ENCODE results near the gene HIVEP3.

Gene HIVEP3

GRCh38 chr1:41486371-41487125 is 432.2 kb downstream of the HIVEP3 start:
- DNase-seq: peak; percentile 15

GRCh38 chr1:41486053-41486370 is 432.7 kb downstream of the HIVEP3 start:
- DNase-seq: no peak

GRCh38 chr1:41485605-41486004 is 433.1 kb downstream of the HIVEP3 start:
- DNase-seq: no peak

- DNase-seq: no peak
Measured at GRCh38 chr1:41484402-41485241, 434.1 kb downstream of the HIVEP3 start, which contains the start of gene EDN2. Gene EDN2, minus strand, starts transcription at chr1:41484683. Its CDS starts 82 bp downstream, at chr1:41484601.

GRCh38 chr1:41483960-41484401 is 434.7 kb downstream of the HIVEP3 start:
- no peak for DNase-seq

- DNase-seq: no peak
Measured at GRCh38 chr1:41483001-41483850, 435.5 kb downstream of the HIVEP3 start.

GRCh38 chr1:41482001-41482765 is 436.5 kb downstream of the HIVEP3 start:
- no peak for DNase-seq

- no peak for DNase-seq
Measured at GRCh38 chr1:41481109-41481775, 437.5 kb downstream of the HIVEP3 start.

GRCh38 chr1:41480204-41481108 is 438.3 kb downstream of the HIVEP3 start:
- DNase-seq: no peak

GRCh38 chr1:41479808-41480160 is 438.9 kb downstream of the HIVEP3 start:
- DNase-seq: no peak

- no peak for DNase-seq
Measured at GRCh38 chr1:41479000-41479807, 439.5 kb downstream of the HIVEP3 start.

- DNase-seq: no peak
Measured at GRCh38 chr1:41478118-41478748, 440.5 kb downstream of the HIVEP3 start.

GRCh38 chr1:41476807-41477361 is 441.8 kb downstream of the HIVEP3 start:
- DNase-seq: no peak

GRCh38 chr1:41475859-41476567 is 442.7 kb downstream of the HIVEP3 start:
- no peak for DNase-seq

GRCh38 chr1:41475346-41475745 is 443.4 kb downstream of the HIVEP3 start:
- no peak for DNase-seq

GRCh38 chr1:41474490-41475271 is 444.0 kb downstream of the HIVEP3 start:
- no peak for DNase-seq

- DNase-seq: no peak
Measured at GRCh38 chr1:41473738-41474362, 444.9 kb downstream of the HIVEP3 start.
